Measurements from ENCODE around the gene LGI1. TPM values are rescaled to one million over a fixed set of nuclear protein-coding genes. Genes with fewer than 3 reads are reported as not detected.

The LGI1 gene
- polyA plus RNA-seq, 1 donor from 2014 or later = 2.1 TPM

- Histone ChIP-seq H3K36me3 (ENCODE audit: insufficient read depth, low read length) (no peaks in the 10 kb centered on the region), H3K27me3 (ENCODE audit: insufficient read depth, low read depth, low read length) (no peaks in the 10 kb centered on the region), H3K9me3 (ENCODE audit: low read length) (no peaks in the 10 kb centered on the region), H3K4me2 (ENCODE audit: low read length) (no peak overlapping the region), H3K9ac (ENCODE audit: low read length) (no peak overlapping the region), H2AFZ (ENCODE audit: low read depth, low read length) (no peak overlapping the region), H3K4me3 (ENCODE audit: low read length) (no peak overlapping the region), H3K9me2 (ENCODE audit: insufficient read depth, low read length) (no peaks in the 10 kb centered on the region), H3K79me2 (replicated peaks; ENCODE audit: insufficient read depth, low read length) (no peaks in the 10 kb centered on the region), H3K27ac (ENCODE audit: low read length) (no peak overlapping the region), H3F3A (ENCODE audit: insufficient read depth, low read length, poor library complexity, severe bottlenecking) (no peaks in the 10 kb centered on the region), H4K20me1 (ENCODE audit: insufficient read depth) (no peaks in the 10 kb centered on the region)
- TF ChIP-seq RAD21 (conservative IDR thresholded peaks at IDR 0.05) (no peak), EZH2 (IDR thresholded peaks at IDR 0.05; ENCODE audit: borderline replicate concordance, insufficient read depth, low read length, poor library complexity, severe bottlenecking) (no peak), REST (IDR thresholded peaks at IDR 0.05; ENCODE audit: borderline replicate concordance) (no peak), POLR2AphosphoS5 (IDR thresholded peaks at IDR 0.05) (no peak), SMC3 (conservative IDR thresholded peaks at IDR 0.05; ENCODE audit: poor library complexity) (no peak)
Measured at GRCh38 chr10:93807371-93807770, 49.6 kb downstream of the LGI1 start.

GRCh38 chr10:93812659-93813338, 55.1 kb downstream of the LGI1 start:
- Histone ChIP-seq H3K4me2 (ENCODE audit: low read length) (no peak overlapping the region), H3K9me3 (ENCODE audit: low read length) (no peaks in the 10 kb centered on the region), H3K27me3 (ENCODE audit: insufficient read depth, low read depth, low read length) (no peaks in the 10 kb centered on the region), H3K79me2 (replicated peaks; ENCODE audit: insufficient read depth, low read length) (no peaks in the 10 kb centered on the region), H3K36me3 (ENCODE audit: insufficient read depth, low read length) (no peaks in the 10 kb centered on the region), H3K9ac (ENCODE audit: low read length) (no peak overlapping the region), H2AFZ (ENCODE audit: low read depth, low read length) (no peak overlapping the region), H3F3A (ENCODE audit: insufficient read depth, low read length, poor library complexity, severe bottlenecking) (no peaks in the 10 kb centered on the region), H3K4me3 (ENCODE audit: low read length) (no peak overlapping the region), H3K9me2 (ENCODE audit: insufficient read depth, low read length) (no peaks in the 10 kb centered on the region), H3K27ac (ENCODE audit: low read length) (no peak overlapping the region), H4K20me1 (ENCODE audit: insufficient read depth) (no peaks in the 10 kb centered on the region)
- TF ChIP-seq MXI1 (conservative IDR thresholded peaks at IDR 0.05; ENCODE audit: poor library complexity, severe bottlenecking) (no peak), CTCF (IDR thresholded peaks at IDR 0.05; ENCODE audit: poor library complexity, severe bottlenecking) (no peak), SMC3 (conservative IDR thresholded peaks at IDR 0.05; ENCODE audit: poor library complexity) (no peak), REST (IDR thresholded peaks at IDR 0.05; ENCODE audit: borderline replicate concordance) (no peak), POLR2AphosphoS5 (IDR thresholded peaks at IDR 0.05) (no peak), EZH2 (IDR thresholded peaks at IDR 0.05; ENCODE audit: borderline replicate concordance, insufficient read depth, low read length, poor library complexity, severe bottlenecking) (no peak)
